ENCODE results near the gene SH3PXD2B.
"Not testable (repeated sequence)": the region's sequence is repeated elsewhere in the genome, so short reads cannot be mapped to it uniquely, and the experiment has no call there.

The SH3PXD2B gene

DNA sequence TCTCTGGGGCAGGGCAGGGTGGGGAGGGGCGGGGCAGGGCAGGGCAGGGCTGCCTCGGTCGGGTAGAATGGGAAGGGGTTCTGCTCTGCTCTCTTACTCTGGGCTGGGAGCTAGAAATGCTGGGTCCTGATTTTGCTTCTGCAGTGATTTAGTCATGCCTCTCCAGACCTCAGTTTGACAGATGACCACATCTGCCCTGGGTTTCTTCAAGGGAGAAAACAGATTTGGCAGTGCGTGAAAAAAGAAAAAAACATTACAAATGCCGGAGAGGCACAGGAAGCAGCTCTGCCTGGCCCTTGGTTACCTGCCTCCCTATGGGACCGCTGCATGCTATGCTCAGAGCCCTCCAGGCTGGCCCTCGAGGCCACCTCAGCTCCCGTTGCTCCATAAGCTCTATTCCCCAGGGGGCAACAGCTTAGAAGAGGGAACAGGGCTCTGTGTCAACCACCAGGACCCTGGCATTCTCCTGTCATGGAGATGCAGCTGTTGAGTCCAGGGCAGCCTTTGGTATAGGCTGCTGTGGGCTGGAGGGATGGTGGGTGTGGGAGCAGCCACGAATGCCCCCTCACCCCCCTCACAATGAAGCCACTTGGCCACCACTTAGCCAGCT is 117.5 kb downstream of the SH3PXD2B start:
- no peak for DNase-seq

DNA sequence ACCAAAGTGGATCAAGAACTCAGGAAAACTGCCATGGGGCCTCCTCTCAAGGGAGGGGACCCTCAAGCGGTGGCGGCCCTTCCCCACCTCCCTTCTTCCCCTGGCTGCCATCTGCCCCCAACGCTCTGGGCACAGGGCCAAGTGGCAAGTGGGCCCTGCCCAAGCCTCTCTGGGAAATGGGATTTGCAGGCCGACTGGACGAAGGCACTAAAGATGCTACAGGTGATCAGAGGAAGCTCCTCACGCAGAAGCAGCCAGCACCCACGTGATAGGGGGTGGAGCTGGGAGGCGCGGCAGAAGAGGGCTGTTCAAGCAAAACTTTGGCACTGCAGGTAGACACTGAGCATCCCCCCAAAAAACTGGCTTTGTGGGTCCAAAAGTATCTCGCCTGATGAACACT is 118.1 kb downstream of the SH3PXD2B start:
- no peak for DNase-seq

DNA sequence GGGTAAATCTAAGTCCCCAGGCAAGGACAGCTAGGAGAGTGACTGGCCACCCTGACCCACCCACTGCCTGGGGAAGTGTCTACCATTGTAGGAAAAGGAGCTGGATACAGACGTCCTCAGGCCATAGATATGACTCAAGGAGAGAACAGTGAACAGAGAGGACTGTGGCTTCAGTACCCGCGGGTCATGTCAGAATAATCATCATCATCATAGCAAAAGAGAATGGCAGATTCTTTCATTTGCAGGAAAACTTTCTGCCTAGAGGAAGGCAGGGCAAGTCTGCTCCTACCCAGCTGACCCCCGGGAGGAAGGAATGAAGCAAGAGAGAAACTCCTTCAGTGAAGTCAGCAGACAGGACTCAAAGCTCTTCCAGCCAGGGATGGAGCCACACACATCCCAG is 118.6 kb downstream of the SH3PXD2B start:
- DNase-seq: no peak

GRCh38 chr5:172334641-172335040 is 119.7 kb downstream of the SH3PXD2B start:
- DNase-seq: no peak

- DNase-seq: no peak
These were observed 120.1 kb downstream of the SH3PXD2B start for GRCh38 chr5:172334196-172334595.

DNA sequence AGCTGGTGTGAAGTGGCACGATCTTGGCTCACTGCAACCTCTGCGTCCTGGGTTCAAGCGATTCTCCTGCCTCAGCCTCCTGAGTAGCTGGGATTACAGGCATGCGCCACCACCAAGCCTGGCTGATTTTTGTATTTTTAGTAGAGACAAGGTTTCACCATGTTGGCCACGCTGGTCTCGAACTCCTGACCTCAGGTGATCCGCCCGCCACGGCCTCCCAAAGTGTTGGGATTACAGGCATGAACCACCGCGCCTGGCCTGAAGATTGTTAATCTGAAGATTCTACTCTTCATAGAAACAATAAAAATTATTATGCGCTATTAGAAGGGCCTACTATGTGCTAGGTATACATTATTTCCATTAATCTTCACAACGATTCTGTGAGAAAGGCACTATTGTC is 127.4 kb downstream of the SH3PXD2B start:
- not testable (repeated sequence) for DNase-seq

- DNase-seq: no peak
These were observed 128.9 kb downstream of the SH3PXD2B start for GRCh38 chr5:172325452-172325851.

DNA sequence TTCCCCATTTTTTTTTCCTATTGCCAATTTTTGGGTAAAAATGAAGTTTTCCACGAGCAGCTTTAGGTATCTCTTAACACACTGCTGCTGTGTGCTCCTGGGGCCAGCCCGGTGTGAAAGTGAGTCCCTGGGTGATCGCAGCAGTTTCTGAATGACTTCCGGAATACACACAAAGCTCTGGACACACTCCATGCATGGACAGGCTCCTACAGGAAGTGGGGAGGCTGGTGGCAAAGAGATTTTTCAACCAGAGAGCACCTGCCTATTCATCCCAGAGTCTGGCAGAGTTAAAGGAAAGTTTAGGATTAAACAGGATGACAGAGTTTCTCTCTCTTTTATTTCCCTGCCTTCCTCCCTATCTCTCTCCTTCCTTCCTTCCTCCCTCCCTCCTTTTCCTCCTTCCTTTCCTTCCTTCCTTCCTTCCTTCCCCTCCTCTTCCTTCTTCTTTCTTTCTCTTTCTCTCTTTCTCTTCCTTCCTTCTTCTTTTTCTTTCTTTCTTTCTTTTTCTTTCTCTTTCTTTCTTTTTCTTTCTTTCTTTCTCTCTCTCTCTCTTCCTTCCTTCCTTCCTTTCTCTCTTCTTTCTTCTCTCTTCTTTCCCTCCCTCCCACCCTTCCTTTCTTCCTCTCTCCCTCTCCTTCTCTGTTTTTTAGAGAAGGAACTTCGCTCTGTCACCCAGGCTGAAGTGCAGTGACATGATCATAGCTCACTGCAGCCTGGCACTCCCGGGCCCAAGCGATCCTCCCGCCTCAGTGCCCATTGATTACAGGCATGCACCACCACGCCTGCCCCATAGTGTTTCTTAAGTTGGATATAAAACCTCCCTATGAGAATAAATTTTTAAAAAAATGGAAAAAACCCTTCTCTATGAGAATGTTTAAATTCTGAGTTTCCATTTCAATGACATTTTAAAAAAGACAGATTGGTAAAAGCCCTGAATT is 132.0 kb downstream of the SH3PXD2B start:
- DNase-seq: no peak

DNA sequence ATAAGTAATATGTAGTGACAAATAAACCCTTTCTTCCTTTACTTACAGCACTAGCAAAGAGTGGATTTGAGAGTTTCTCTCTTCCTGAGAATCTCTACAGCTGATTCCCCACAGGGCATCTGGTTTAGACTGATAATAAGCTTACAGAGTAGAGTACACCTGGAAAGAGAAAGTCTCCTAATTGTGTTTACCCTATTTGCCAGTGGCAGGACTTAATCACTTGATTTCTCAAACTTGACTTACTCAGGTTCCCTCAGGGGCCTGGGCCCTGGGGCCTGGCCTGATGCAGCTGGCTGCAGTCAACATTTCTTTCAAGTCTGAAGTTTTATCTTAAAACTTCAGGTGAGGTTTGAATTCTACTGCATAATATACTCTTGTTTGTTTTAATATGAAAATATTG is 132.7 kb downstream of the SH3PXD2B start:
- no peak for DNase-seq

DNA sequence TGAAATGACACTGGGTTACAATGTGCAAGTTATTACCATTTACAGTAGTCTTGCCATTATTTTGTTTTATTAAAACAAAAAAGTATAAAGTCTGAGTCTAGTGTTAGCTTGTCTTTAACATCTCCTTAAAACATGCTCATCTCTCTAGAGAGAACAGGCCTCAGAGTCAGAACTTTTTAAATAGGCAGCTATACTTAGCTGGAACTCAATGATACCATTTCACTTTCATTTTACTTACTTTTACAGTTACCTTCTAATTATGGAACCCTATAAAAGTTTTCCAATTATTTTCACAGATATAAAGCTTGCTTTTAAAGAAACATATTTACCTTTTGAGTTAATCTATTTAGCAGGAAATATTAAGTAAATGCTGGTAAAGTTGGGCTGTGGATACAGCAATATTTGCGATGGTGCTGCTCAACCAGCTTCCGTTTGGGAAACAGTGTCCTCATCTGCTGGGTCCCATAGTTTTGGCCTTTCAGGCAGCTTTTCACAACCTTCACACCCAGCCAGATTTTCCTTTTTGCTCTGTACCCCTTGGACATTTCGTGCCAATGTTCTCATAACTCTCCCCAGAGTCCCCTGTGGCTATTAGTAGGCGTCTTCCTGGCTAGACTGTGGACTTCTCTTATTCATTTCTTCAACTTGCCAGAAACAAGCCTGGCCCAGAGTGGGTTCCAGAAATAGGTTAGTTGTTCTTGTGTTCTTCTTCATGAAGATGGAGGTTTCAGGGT is 134.4 kb downstream of the SH3PXD2B start:
- DNase-seq: peak; percentile 16

DNA sequence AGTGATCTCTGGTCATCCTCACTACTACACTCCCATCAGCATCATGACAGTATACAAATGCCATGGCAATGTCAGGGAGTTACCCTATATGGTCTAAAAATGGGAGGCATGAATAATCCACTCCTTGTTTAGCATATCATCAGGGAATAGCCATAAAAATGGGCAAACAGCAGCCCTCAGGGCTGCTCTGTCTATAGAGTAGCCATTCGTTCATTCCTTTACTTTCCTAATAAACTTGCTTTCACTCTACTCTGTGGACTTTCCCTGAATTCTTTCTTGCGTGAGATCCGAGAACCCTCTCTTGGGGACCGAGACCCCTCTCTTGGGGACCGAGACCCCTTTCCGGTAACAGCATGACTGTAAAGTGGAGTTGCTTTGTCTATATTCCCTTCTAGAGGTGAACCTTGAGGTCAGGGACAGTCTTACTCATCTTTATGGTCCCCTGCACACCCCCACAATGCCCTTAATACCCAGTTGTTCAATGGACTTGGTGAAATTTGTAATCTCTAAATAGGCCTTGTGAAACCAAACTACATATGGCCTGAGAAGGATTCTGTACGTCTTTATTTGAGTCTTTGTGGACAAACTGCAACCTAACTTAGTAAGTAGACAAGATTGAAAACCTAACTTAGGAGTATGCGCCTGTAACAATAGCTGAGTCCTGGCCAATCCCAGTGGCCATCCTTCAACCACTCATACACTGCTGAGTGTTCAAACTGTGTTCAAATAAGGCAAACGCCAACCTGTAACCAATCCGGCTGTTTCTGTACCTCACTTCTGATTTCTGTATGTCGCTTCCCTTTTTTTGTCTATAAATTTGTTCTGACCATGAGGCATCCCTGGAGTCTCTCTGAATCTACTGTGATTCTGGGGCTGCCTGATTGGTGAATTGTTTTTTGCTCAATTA is 138.5 kb downstream of the SH3PXD2B start:
- no peak for DNase-seq

GRCh38 chr5:172313915-172314314 is 140.4 kb downstream of the SH3PXD2B start:
- DNase-seq: no peak

DNA sequence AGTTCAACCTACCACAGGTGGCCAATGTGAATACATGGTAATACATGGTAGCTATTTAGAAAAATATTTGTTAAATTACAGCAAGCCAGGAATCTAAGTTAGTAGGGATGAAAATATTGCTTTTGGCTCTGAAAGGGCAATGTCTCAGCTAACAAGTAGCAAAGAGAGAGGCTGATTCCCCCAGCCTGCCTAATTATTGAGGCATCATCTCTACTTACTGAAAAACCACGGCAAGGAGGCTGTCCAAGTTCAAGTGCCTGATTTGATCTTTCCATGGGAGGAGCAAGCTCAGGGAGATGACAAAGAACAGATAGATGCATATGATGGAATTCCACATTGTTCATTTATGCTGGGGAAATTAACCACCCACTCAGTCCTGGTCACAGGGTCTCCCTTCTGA is 142.0 kb downstream of the SH3PXD2B start:
- peak; percentile 31 for DNase-seq

DNA sequence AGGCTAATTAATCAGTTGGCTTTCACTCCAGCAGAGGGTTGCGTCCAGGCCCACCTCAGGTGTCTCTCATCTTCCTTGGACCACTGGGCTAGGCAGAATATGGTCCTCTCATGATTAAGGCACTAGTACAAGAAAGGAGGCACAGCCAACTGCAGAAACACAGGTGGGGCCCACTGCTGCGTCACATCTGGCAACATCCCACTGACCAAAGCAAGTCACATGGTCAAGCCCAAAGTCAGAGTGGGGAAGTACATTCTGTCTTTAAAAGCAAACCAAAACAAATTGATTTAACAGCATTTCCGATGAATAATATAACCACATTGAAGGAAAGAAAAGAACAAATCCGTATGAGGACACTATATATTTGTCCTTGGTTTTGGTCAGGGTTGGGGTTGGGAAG is 142.7 kb downstream of the SH3PXD2B start:
- no peak for DNase-seq

DNA sequence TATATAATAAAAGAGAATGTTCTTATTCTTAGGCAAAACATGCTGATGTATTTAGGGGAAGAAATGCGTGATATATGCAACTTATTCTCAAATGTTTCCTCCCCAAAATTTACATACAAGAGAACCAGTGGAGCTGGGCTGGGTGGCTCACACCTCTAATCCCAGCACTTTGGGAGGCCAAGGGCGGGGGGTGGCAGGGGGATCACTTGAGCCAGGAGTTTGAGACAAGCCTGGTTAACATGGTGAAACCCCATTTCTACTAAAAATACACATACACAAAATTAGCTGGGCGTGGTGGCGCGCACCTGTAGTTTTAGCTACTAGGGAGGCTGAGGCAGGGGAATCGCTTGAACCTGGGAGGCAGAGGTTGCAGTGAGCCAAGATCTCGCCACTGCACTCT is 143.3 kb downstream of the SH3PXD2B start:
- no peak for DNase-seq

- DNase-seq: no peak
These were observed 148.9 kb downstream of the SH3PXD2B start for GRCh38 chr5:172305380-172305779.

- no peak for DNase-seq
These were observed 150.6 kb downstream of the SH3PXD2B start for GRCh38 chr5:172303572-172304335.

GRCh38 chr5:172303162-172303561 is 151.2 kb downstream of the SH3PXD2B start:
- DNase-seq: no peak

DNA sequence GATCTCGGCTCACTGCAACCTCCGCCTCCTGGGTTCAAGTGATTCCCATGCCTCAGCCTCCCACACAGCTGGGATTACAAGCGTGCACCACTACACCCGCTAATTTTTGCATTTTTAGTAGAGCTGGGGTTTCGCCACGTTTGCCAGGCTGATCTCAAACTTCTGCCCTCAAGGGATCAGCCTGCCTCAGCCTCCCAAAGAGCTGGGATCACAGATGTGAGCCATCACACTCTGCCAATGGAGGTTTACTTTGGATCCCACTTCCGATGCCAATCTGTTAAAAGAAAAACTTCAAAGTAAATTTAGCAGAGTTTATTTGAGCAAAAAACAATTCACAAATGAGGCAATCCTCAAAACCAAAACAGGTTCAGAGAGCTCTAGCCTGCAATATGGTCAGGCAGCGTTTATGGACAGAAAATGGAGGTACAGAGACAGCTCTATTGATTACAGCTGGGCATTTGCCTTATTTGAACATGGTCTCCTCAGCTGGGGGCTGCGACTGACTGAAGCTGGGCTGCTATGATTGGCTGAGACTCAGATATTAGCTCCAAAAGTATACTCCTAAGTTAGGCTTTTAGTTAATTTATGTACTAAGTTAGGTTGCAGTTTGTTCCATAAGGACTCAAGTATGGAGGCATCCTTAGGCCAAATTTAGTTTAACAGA is 152.1 kb downstream of the SH3PXD2B start:
- DNase-seq: no peak

GRCh38 chr5:172299916-172300439 is 154.3 kb downstream of the SH3PXD2B start:
- peak; percentile 51 for DNase-seq

GRCh38 chr5:172294831-172295230 is 159.5 kb downstream of the SH3PXD2B start:
- no peak for DNase-seq

Measured in fibroblast of skin of back (primary cell).